HepG2 (cell line): ENCODE measurements around the gene IFIT1. TPM values are rescaled to one million over a fixed set of nuclear protein-coding genes. Genes with fewer than 3 reads are reported as not detected.

ENCODE experiments used
- ATAC-seq: fragments of 200-7000 bp; cut with Tn5 transposase; 3 replicates; pipeline ENCODE4 v1.9.1; 2020; ENCODE audit warnings: mild to moderate bottlenecking, moderate library complexity
- BruUV-seq: library from RNA; stranded (reverse); fragments of 400-500 nt; replicated peaks from 2 replicates; lab custom pipeline; 2021; lab: Mats Ljungman, UMichigan
- CTCF ChIA-PET: fragments of 300-600 bp; formaldehyde crosslinking; extraction: SDS; loops from one replicate; lab custom pipeline; 2021; ENCODE audit warnings: low total read pairs, inconsistent platforms, low intra/inter-chr PET ratio; lab: Yijun Ruan, JAX
- POLR2A ChIA-PET: fragments of 350-600 bp; sonication (Branson Sonifier 250); formaldehyde crosslinking; loops from one replicate; lab custom pipeline; 2020; ENCODE audit warnings: antibody characterized with exemption, inconsistent platforms; lab: Yijun Ruan, JAX
- DNase-seq: peaks from one replicate; pipeline ENCODE4 v3.0.0-alpha.2; 2015; ENCODE audit warnings: low spot score
- FAIRE-seq: peaks from 3 replicates; lab custom pipeline; 2011; peaks lifted over from hg19 to GRCh38; lab: Jason Lieb, UNC
- H2AFZ ChIP-seq: one replicate; pipeline ENCODE4 v1.6.1; 2011; ENCODE audit warnings: low read length, inconsistent platforms
- H3K27ac ChIP-seq: fragments of 300-600 bp; 3 replicates; pipeline ENCODE4 v1.8.0; 2011; ENCODE audit warnings: mixed run types, mild to moderate bottlenecking, mixed read lengths, low read length, inconsistent platforms; ENCODE audit not compliant: insufficient read depth; ENCODE audit errors: extremely low read length
- H3K27me3 ChIP-seq, 2 experiments: fragments of 200-600 bp in 1 of 2; 2 replicates in 1 of 2; 3 replicates in 1 of 2; pipeline versions ENCODE4 v1.6.0 to v1.8.0; 2011; ENCODE audit warnings: low read length in 2 of 2, mild to moderate bottlenecking in 2 of 2, moderate library complexity in 2 of 2, inconsistent platforms in 1 of 2; ENCODE audit not compliant: insufficient read depth in 2 of 2, control insufficient read depth in 1 of 2
- H3K36me3 ChIP-seq, 2 experiments: fragments of 200-600 bp in 1 of 2; replicated peaks in 1 of 2; 2 replicates in 1 of 2; 3 replicates in 1 of 2; pipeline versions ENCODE4 v1.5.1 to v1.8.0; 2011; ENCODE audit warnings: low read length in 2 of 2, inconsistent platforms in 1 of 2; ENCODE audit not compliant: insufficient read depth in 2 of 2, control insufficient read depth in 1 of 2
- H3K4me1 ChIP-seq: 2 replicates; pipeline ENCODE4 v1.5.1; 2012; ENCODE audit warnings: low read length, inconsistent platforms; ENCODE audit not compliant: insufficient read depth
- H3K4me2 ChIP-seq: 2 replicates; pipeline ENCODE4 v1.6.0; 2011; ENCODE audit warnings: low read depth, low read length, inconsistent platforms
- H3K4me3 ChIP-seq, 3 experiments: fragments of 200-600 bp in 1 of 3; sonication (generic), shearing (Covaris generic) in 1 of 3; replicated peaks in 1 of 3; 2 replicates each; pipeline ENCODE4 v1.5.1; 2011 to 2016; ENCODE audit warnings: low read length in 3 of 3, inconsistent platforms in 2 of 3, low read depth in 2 of 3, mild to moderate bottlenecking in 2 of 3, control low read depth in 1 of 3, mixed read lengths in 1 of 3; ENCODE audit not compliant: insufficient read depth in 1 of 3
- H3K79me2 ChIP-seq: one replicate; pipeline ENCODE4 v1.6.1; 2011; ENCODE audit warnings: low read length, inconsistent platforms; ENCODE audit not compliant: insufficient read depth
- H3K9ac ChIP-seq: 2 replicates; pipeline ENCODE4 v1.6.0; 2011; ENCODE audit warnings: mild to moderate bottlenecking, low read depth, low read length, inconsistent platforms; ENCODE audit not compliant: insufficient read depth
- H3K9me3 ChIP-seq: 2 replicates; pipeline ENCODE4 v1.5.1; 2012; ENCODE audit warnings: mild to moderate bottlenecking, low read length
- H4K20me1 ChIP-seq: 2 replicates; pipeline ENCODE4 v1.6.0; 2011; ENCODE audit warnings: inconsistent platforms, mild to moderate bottlenecking, low read length, moderate library complexity; ENCODE audit not compliant: insufficient read depth
- FOXJ3 ChIP-seq: sonication (generic); formaldehyde crosslinking; IDR thresholded peaks from 2 replicates; pipeline ENCODE4 v1.4.0; 2020; ENCODE audit warnings: missing genetic modification reagents, mild to moderate bottlenecking, borderline replicate concordance
- FOXK1 ChIP-seq: sonication (generic); formaldehyde crosslinking; IDR thresholded peaks from 2 replicates; pipeline ENCODE4 v1.4.0; 2020; ENCODE audit warnings: low read depth, missing genetic modification reagents, borderline replicate concordance
- HDAC1 ChIP-seq: sonication (generic); formaldehyde crosslinking; IDR thresholded peaks from 2 replicates; pipeline ENCODE4 v1.5.1; 2020; ENCODE audit warnings: mild to moderate bottlenecking, missing genetic modification reagents
- HNRNPLL ChIP-seq: fragments of 200-400 bp; formaldehyde crosslinking; IDR thresholded peaks from 2 replicates; pipeline ENCODE4 v1.6.1; 2017; ENCODE audit warnings: mild to moderate bottlenecking, low read depth, low read length; ENCODE audit not compliant: poor library complexity, severe bottlenecking
- MAFK ChIP-seq, 2 experiments: IDR thresholded peaks in 1 of 2; conservative IDR thresholded peaks in 1 of 2; 2 replicates each; pipeline ENCODE4 v1.6.1; 2011; ENCODE audit warnings: improper control_type of control experiment in 2 of 2, low read length in 2 of 2
- NFATC3 ChIP-seq: sonication (generic); formaldehyde crosslinking; IDR thresholded peaks from 2 replicates; pipeline ENCODE4 v1.5.1; 2020; ENCODE audit warnings: mild to moderate bottlenecking, missing genetic modification reagents
- NFE2L1 ChIP-seq: sonication (generic); formaldehyde crosslinking; IDR thresholded peaks from 2 replicates; pipeline ENCODE4 v1.4.0; 2020; ENCODE audit warnings: missing genetic modification reagents, mild to moderate bottlenecking, borderline replicate concordance
- STAG1 ChIP-seq: sonication (generic); formaldehyde crosslinking; IDR thresholded peaks from 2 replicates; pipeline ENCODE4 v1.4.0; 2020; ENCODE audit warnings: missing genetic modification reagents
- TAF15 ChIP-seq: fragments of 200-400 bp; formaldehyde crosslinking; IDR thresholded peaks from one replicate; pipeline ENCODE4 v1.6.1; 2018; ENCODE audit warnings: mild to moderate bottlenecking, low read depth, low read length; ENCODE audit not compliant: poor library complexity, severe bottlenecking
- WIZ ChIP-seq: sonication (generic); formaldehyde crosslinking; IDR thresholded peaks from 2 replicates; pipeline ENCODE4 v1.5.1; 2020; ENCODE audit warnings: mild to moderate bottlenecking, missing genetic modification reagents
- ZBTB38 ChIP-seq: sonication (generic); formaldehyde crosslinking; IDR thresholded peaks from 2 replicates; pipeline ENCODE4 v1.5.1; 2020; ENCODE audit warnings: mild to moderate bottlenecking, missing genetic modification reagents
- ZNF3 ChIP-seq: IDR thresholded peaks from 2 replicates; pipeline ENCODE4 v1.7.0; 2017; ENCODE audit warnings: inconsistent platforms
- ZNF878 ChIP-seq: sonication (generic); formaldehyde crosslinking; IDR thresholded peaks from 2 replicates; pipeline ENCODE4 v1.8.1; 2023; ENCODE audit warnings: mild to moderate bottlenecking, missing genetic modification reagents, moderate library complexity
- WGBS: methylation state at CpG from one replicate; pipeline ENCODE4 v1.1.6; 2017; ENCODE audit warnings: low lambda C conversion rate; 5-methylcytosine and 5-hydroxymethylcytosine counted together
- in situ Hi-C: cut with HindIII; loops from 2 replicates; pipeline ENCODE4 v1.10.0; 2017; ENCODE audit warnings: low pct_unique_long_range_greater_than_20kb; ENCODE audit not compliant: extremely low pct_ligation_motif_present
- intact Hi-C: fragments of 100-400 bp; cut with micrococcal nuclease; formaldehyde crosslinking; loops from one replicate; pipeline ENCODE4 v1.10.0; 2022; ENCODE audit not compliant: unreplicated experiment
- polyA plus RNA-seq, 8 experiments: library from polyadenylated mRNA; depleted of rRNA in 3 of 8; stranded (reverse) in 7 of 8; unstranded in 1 of 8; fragments of >200 nt; fragmentation: Illumina TruSeq in 4 of 8; extraction: Trizol in 4 of 8; gene quantifications; 2 replicates each; pipeline versions ENCODE4 v1.2.1 to v1.2.3, GENCODE V29; 2011 to 2016; ENCODE audit warnings: low read depth in 4 of 8, missing spikeins in 1 of 8, mixed read lengths in 1 of 8; ENCODE audit not compliant: insufficient read depth in 1 of 8
- total RNA-seq, 5 experiments: library from RNA; depleted of rRNA; stranded (reverse); fragments of >200 nt; fragmentation: Illumina TruSeq; extraction: Trizol; gene quantifications; 2 replicates each; pipeline ENCODE4 v1.2.3, GENCODE V29; 2016; ENCODE audit warnings: low read depth in 1 of 5
- TF ChIP-seq, protein P1 (sequence below): sonication (generic); formaldehyde crosslinking; conservative IDR thresholded peaks from 2 replicates; pipeline ENCODE4 v1.8.0; 2022; ENCODE audit warnings: low read depth, missing genetic modification reagents
- TF ChIP-seq, protein P2 (sequence below): sonication (generic); formaldehyde crosslinking; IDR thresholded peaks from 2 replicates; pipeline ENCODE4 v1.5.1; 2020; ENCODE audit warnings: mild to moderate bottlenecking, missing genetic modification reagents

The IFIT1 gene
- total and polyA plus RNA-seq, 2 of the 13 experiments (the other 11 are each of a cell fraction or from before 2014, with no cell fraction given): 1.5 to 5.5 TPM

DNA sequence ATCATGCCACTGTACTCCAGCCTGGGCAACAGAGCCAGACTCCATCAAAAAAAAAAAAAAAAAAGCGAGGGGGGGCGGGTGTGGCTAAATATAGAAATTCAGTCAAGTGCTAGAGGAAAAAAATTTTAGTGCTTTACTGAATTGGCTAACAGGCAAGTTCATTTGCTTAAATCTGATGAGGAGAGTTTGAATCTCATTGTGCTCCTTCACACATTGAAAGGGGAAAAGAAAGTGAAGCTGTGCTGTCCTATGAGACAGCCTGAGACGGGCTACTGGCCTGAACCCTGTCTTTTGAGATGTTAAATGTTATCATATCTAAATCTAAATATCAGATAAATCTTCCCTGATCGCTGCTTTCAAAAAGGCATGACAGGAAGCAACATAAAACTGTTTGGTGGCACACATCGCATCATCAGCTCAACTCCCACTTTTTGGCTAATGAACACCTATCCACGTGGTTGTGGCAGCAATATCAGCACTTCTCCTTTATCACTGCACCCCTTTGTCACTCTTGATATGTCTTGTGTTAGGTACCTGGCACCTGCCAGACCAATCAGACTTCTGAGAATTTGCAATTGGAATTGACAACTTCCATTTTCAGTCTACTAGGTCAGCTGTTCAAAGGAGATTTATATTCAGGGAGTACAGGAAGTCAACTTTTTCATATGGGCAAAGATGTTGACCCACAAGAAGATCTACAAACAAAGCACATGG is 28.5 kb upstream of the IFIT1 start:
- FAIRE-seq (no peak), DNase-seq (no peak), ATAC-seq (no peak)
- TF ChIP-seq ZNF3 (no peak), ZBTB38 (CRISPR knock-in tag) (no peak), ZNF878 (CRISPR knock-in tag) (no peak), NFE2L1 (CRISPR knock-in tag) (no peak), MAFK (conservative IDR thresholded peaks at IDR 0.05 in 1 of 2, IDR thresholded peaks at IDR 0.05 in 1 of 2; ENCODE audit: low read length in 2 of 2) (no peak), HNRNPLL (no peak), STAG1 (CRISPR knock-in tag) (no peak), NFATC3 (no peak), FOXJ3 (CRISPR knock-in tag) (no peak), FOXK1 (no peak), TAF15 (no peak), WIZ (CRISPR knock-in tag) (no peak), HDAC1 (CRISPR knock-in tag) (no peak)
- TF ChIP-seq, protein P1, sequence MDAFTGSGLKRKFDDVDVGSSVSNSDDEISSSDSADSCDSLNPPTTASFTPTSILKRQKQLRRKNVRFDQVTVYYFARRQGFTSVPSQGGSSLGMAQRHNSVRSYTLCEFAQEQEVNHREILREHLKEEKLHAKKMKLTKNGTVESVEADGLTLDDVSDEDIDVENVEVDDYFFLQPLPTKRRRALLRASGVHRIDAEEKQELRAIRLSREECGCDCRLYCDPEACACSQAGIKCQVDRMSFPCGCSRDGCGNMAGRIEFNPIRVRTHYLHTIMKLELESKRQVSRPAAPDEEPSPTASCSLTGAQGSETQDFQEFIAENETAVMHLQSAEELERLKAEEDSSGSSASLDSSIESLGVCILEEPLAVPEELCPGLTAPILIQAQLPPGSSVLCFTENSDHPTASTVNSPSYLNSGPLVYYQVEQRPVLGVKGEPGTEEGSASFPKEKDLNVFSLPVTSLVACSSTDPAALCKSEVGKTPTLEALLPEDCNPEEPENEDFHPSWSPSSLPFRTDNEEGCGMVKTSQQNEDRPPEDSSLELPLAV (CRISPR knock-in tag): no peak
- TF ChIP-seq, protein P2, sequence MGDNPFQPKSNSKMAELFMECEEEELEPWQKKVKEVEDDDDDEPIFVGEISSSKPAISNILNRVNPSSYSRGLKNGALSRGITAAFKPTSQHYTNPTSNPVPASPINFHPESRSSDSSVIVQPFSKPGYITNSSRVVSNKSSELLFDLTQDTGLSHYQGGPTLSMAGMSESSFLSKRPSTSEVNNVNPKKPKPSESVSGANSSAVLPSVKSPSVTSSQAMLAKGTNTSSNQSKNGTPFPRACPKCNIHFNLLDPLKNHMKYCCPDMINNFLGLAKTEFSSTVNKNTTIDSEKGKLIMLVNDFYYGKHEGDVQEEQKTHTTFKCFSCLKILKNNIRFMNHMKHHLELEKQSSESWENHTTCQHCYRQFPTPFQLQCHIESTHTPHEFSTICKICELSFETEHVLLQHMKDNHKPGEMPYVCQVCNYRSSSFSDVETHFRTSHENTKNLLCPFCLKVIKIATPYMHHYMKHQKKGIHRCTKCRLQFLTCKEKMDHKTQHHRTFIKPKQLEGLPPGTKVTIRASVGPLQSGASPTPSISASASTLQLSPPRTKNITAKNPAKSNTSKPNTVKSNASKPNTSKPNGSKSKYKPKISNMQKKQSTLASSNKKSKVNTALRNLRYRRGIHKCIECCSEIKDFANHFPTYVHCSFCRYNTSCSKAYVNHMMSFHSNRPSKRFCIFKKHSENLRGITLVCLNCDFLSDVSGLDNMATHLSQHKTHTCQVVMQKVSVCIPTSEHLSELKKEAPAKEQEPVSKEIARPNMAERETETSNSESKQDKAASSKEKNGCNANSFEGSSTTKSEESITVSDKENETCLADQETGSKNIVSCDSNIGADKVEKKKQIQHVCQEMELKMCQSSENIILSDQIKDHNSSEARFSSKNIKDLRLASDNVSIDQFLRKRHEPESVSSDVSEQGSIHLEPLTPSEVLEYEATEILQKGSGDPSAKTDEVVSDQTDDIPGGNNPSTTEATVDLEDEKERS (CRISPR knock-in tag): no peak
- H3K4me3 ChIP-seq: no peak overlapping the region
- CTCF ChIA-PET: no interaction called here
- 39% methylated on average over 6 of the region's 6 CpGs for WGBS
- H2AFZ ChIP-seq: no peak overlapping the region
- H4K20me1 ChIP-seq: no peaks in the 10 kb centered on the region
- no peaks in the 10 kb centered on the region for H3K4me1 ChIP-seq
- in situ Hi-C loops (no loop called here), intact Hi-C loops (no loop called here)
- H3K79me2 ChIP-seq: no peaks in the 10 kb centered on the region
- BruUV-seq: no TSS peak
- H3K9me3 ChIP-seq: no peaks in the 10 kb centered on the region
- no peak overlapping the region for H3K9ac ChIP-seq
- H3K27me3 ChIP-seq: no peaks in the 10 kb centered on the region
- H3K4me2 ChIP-seq: no peak overlapping the region
- no peaks in the 10 kb centered on the region for H3K36me3 ChIP-seq
- no peak overlapping the region for H3K27ac ChIP-seq
- POLR2A ChIA-PET: no interaction called here
